NCI-H1105 (cell line): ENCODE results near the gene FNDC3A.

Experiments used
- DNase-seq: peaks from one replicate; lab custom pipeline; 2025; lab: John Stamatoyannopoulos, UW

FNDC3A gene

GRCh38 chr13:49258089-49258796 is 282.5 kb downstream of the FNDC3A start:
- no peak for DNase-seq
